ENCODE measurements around the gene DOCK7. TPM values are rescaled to one million over a fixed set of nuclear protein-coding genes. Genes with fewer than 3 reads are reported as not detected.

Gene DOCK7
- total RNA-seq, 1 experiment from 2014 or later: 60.8 TPM

- ChIA-PET POLR2A (ENCODE audit: low non-redundant PET) (interaction anchor here (0.6 kb wide), 1 partner anchor 392 kb away, joined by 4 read pairs; no protein-coding TSS in a partner anchor), CTCF (interaction anchor here (0.6 kb wide), 1 partner anchor 11 kb away, joined by 6 read pairs; no protein-coding TSS in a partner anchor)
- no peaks in the 10 kb centered on the region for H3K36me3 ChIP-seq (ENCODE audit: insufficient read depth, low read length, poor library complexity, severe bottlenecking)
- H3K9me3 ChIP-seq (ENCODE audit: low read depth, low read length, poor library complexity, severe bottlenecking): no peaks in the 10 kb centered on the region
- no peaks in the 10 kb centered on the region for H3K4me1 ChIP-seq (ENCODE audit: insufficient read depth, low read length, poor library complexity, severe bottlenecking)
- no peak for TF ChIP-seq CTCF (conservative IDR thresholded peaks at IDR 0.05; ENCODE audit: low read depth, low read length)
- TF ChIP-seq EZH2 (IDR thresholded peaks at IDR 0.05; ENCODE audit: borderline replicate concordance, low read depth, low read length, poor library complexity, severe bottlenecking): no peak
- H3K27ac ChIP-seq (ENCODE audit: low read depth, low read length, poor library complexity, severe bottlenecking): no peak overlapping the region
- DNase-seq (ENCODE audit: low spot score): no peak
- H3K4me3 ChIP-seq (ENCODE audit: low read depth, low read length, poor library complexity, severe bottlenecking): no peak overlapping the region
- BruUV-seq (replicated peaks): no TSS peak
- intact Hi-C loops (cut with micrococcal nuclease; ENCODE audit: unreplicated experiment): no loop called here
- no peaks in the 10 kb centered on the region for H3K27me3 ChIP-seq (replicated peaks; ENCODE audit: insufficient read depth, low read depth, low read length, poor library complexity)
These were observed 173.3 kb downstream of the DOCK7 start for GRCh38 chr1:62514746-62515423.

- Histone ChIP-seq H3K9me3 (ENCODE audit: low read depth, low read length, poor library complexity, severe bottlenecking) (no peaks in the 10 kb centered on the region), H3K27me3 (replicated peaks; ENCODE audit: insufficient read depth, low read depth, low read length, poor library complexity) (no peaks in the 10 kb centered on the region), H3K4me1 (ENCODE audit: insufficient read depth, low read length, poor library complexity, severe bottlenecking) (no peaks in the 10 kb centered on the region), H3K4me3 (ENCODE audit: low read depth, low read length, poor library complexity, severe bottlenecking) (no peak overlapping the region), H3K27ac (ENCODE audit: low read depth, low read length, poor library complexity, severe bottlenecking) (no peak overlapping the region), H3K36me3 (ENCODE audit: insufficient read depth, low read length, poor library complexity, severe bottlenecking) (no peaks in the 10 kb centered on the region)
- TF ChIP-seq EZH2 (IDR thresholded peaks at IDR 0.05; ENCODE audit: borderline replicate concordance, low read depth, low read length, poor library complexity, severe bottlenecking) (no peak), CTCF (conservative IDR thresholded peaks at IDR 0.05; ENCODE audit: low read depth, low read length) (no peak)
- ChIA-PET POLR2A (ENCODE audit: low non-redundant PET) (no interaction called here), CTCF (interaction anchor here (0.7 kb wide), 1 partner anchor 38 kb away, joined by 4 read pairs; no protein-coding TSS in a partner anchor)
- no peak for DNase-seq (ENCODE audit: low spot score)
- no TSS peak for BruUV-seq (replicated peaks)
- intact Hi-C loops (cut with micrococcal nuclease; ENCODE audit: unreplicated experiment): no loop called here
These were observed 175.2 kb downstream of the DOCK7 start for GRCh38 chr1:62513013-62513412.

DNA sequence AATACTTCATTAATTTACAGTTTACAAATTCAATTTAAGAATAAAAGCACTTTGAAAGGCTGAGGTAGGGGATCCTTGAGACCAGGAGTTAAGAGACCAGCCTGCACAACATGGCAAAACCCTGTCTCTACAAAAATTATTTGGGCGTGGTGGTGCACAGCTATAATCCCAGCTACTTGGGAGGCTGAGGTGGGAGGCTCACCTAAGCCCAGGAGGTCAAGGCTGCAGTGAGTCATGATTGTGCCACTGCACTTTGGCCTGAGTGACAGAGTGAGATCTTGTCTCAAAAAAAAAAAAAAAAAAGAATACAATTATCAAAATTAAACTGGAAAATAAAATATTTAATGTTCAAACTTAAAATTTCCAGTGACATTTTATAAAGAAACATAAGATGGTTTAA is 179.2 kb downstream of the DOCK7 start:
- POLR2A ChIA-PET (ENCODE audit: low non-redundant PET): no interaction called here
- CTCF ChIA-PET: interaction anchor here (3.1 kb wide), 1 partner anchor 237 kb away, joined by 15 read pairs; no protein-coding TSS in a partner anchor
- intact Hi-C loops (cut with micrococcal nuclease; ENCODE audit: unreplicated experiment): no loop called here

More for the DNA sequence above, 179.2 kb downstream of the DOCK7 start:
- Histone ChIP-seq H3K27ac (ENCODE audit: low read depth, low read length, poor library complexity, severe bottlenecking) (no peak overlapping the region), H3K4me1 (ENCODE audit: insufficient read depth, low read length, poor library complexity, severe bottlenecking) (no peaks in the 10 kb centered on the region), H3K36me3 (ENCODE audit: insufficient read depth, low read length, poor library complexity, severe bottlenecking) (no peaks in the 10 kb centered on the region), H3K9me3 (ENCODE audit: low read depth, low read length, poor library complexity, severe bottlenecking) (no peaks in the 10 kb centered on the region), H3K27me3 (replicated peaks; ENCODE audit: insufficient read depth, low read depth, low read length, poor library complexity) (no peaks in the 10 kb centered on the region), H3K4me3 (ENCODE audit: low read depth, low read length, poor library complexity, severe bottlenecking) (no peak overlapping the region)
- DNase-seq (ENCODE audit: low spot score): no peak
- no TSS peak for BruUV-seq (replicated peaks)
- no peak for TF ChIP-seq EZH2 (IDR thresholded peaks at IDR 0.05; ENCODE audit: borderline replicate concordance, low read depth, low read length, poor library complexity, severe bottlenecking)
- TF ChIP-seq CTCF (conservative IDR thresholded peaks at IDR 0.05; ENCODE audit: low read depth, low read length): no peak
